Activated CD4-positive, CD25-positive, alpha-beta regulatory T cell treated with anti-CD3 and anti-CD28 coated beads, Interleukin-2, amount 50 U/mL, for 24 hours (primary cell): ENCODE results near the gene BTBD1.
A peak's percentile ranks its signal among the peaks of the same experiment; 100 is the strongest.

Experiments used
- ATAC-seq, 2 donors: fragments of 150-1000 bp; cut with Tn5 transposase; one replicate each; pipeline ENCODE4 v1.10.0; 2021; ENCODE audit warnings: mild to moderate bottlenecking in 1 of 2, moderate library complexity in 1 of 2

BTBD1 gene

DNA sequence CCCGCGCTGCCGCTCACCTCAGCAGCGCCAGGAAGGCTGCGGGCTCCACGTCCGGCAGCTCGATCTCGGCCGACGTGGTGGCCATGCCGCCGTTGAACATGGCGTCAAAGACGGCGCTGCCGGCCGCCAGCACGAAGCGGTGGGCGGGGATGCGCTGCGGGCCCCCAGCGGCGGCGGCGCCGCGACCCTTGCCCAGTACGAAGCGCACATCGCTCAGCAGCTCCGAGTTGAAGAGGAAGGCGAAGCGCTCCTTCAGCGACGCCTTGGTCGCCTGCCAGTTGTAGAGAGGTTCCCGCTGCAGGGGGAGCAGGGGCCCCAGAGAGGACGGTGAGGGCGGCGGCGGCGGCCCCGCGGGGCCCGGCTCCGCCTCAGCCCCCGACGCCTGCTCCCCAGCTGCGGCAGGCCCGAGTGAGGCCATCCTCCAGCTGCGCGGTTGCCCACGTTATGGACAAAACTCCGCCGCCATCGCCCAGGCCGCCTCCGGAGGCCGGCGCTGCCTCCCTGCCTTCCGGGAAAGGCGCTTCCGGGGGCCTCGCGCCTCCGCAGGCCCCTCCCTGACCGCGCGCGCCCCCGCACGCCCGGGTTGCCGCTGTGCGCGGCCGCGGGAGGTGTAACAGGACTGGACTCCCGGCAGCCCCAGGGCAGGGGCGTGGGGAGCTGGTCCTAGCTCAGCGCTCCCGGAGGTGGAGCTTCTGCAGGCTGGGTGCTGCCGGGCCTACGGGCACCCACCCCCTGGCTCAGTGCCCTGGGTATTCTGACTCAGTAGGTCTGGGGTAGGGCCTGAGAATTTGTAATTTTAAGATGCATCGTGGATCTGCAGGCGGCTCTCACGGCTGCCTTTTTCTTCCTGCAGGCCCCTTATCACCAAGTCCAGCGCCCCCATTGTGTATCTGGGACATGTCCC lies at the start of gene BTBD1:
BTBD1 (minus strand) TSS at position 519 of the 904 bp plus-strand sequence; CDS start at position 418, 101 bp downstream.
- ATAC-seq = peak; percentile 94 to 95

DNA sequence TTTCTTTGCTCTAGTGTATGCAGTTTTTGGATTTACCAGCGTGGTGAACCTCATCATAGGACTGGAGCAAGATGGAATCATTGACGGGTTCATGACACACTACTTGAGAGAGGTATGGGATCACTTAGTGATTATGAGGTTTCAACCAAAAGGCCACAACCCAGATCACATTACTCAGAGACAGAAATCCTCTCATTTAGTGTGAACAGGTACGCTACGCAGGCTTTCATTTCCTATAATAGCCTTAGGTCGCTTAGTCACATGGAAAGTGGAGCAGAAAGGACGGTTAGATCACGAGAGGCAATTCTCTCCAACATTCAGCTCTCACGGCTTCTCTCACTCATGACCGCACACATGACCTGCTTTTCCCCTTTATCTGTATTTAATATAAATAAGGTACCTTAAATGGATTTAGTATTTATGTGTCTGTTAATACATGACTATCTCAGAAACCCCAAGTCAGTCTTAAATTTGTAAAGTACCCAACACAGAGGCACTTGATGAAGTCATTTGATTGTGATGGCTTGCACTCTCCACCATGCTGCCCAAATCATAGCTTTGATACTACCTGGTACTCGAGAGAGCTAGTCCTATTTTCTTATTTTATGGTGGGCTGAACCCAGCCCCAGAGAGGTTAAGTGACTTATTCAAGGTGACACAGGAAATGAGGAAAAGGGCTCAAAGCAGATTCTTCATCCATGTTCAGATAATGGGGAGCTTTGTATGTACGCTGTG lies 48.9 kb upstream of the BTBD1 start:
- peak in 1 of 2 donors; percentile 43 for ATAC-seq

DNA sequence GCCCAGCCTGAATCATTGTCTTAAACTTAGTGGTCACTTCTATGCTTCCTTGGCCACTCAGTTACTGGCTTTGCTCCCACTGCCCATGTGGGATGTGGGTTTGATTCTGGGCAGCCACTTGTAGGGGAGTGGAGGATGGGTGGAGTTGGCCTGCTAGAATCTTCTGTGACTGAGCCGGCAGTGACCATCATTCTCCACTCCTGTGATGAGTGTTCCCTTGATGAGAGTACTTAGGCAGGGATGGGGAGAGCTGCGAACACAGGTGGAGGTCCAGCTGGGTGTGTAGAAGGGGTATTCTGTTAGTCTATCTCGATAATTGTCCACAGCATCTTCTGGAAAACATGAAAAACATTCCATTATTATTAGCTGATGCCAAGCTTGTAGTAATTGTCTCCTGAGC lies 48.4 kb upstream of the BTBD1 start:
- no peak for ATAC-seq

GRCh38 chr15:83114856-83115255 lies 47.8 kb upstream of the BTBD1 start:
- ATAC-seq = no peak

DNA sequence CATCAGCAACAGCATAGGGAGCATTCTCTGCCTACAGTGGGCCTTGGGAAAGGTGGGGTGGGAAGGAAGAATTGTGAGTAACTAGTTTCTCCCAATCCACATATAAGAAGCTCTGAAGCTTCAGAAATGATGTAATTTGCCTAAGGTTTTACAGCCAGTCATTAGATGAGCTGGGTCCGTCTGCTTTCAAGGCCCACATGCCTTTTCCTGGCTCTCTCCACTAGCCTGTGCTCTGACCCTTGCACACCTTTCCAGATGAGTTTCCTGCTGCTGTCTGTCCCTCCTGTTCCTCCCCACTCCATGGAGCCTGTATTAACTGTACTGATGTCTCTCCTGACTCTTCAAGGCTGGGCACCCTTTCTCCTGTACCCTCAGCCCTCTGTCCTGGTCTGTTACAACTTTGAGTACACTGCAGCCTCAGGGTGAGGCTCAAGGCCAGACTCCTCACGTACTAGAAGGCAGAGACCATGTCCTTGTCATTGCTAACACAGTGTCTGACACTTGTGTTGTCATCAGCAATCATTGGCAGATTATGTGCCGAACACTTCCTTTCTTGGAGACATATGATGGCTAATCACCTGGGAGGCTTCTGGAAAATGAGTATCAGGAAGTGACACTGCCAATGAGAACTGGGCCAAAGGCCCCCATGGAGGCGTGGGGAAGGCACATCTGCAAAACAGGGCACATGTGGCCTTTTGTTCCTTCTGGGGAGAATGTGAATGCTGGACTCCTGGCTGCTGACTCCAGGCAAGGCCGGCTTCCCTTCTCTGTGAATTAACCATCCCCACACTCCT lies 47.0 kb upstream of the BTBD1 start:
- ATAC-seq = no peak

- no peak for ATAC-seq
Observed at GRCh38 chr15:83112956-83113299, 45.9 kb upstream of the BTBD1 start.

- no peak for ATAC-seq
Observed at GRCh38 chr15:83112233-83112955, 45.3 kb upstream of the BTBD1 start.

GRCh38 chr15:83111149-83111548 lies 44.1 kb upstream of the BTBD1 start:
- ATAC-seq = no peak

GRCh38 chr15:83110381-83110780 lies 43.3 kb upstream of the BTBD1 start:
- ATAC-seq = no peak

DNA sequence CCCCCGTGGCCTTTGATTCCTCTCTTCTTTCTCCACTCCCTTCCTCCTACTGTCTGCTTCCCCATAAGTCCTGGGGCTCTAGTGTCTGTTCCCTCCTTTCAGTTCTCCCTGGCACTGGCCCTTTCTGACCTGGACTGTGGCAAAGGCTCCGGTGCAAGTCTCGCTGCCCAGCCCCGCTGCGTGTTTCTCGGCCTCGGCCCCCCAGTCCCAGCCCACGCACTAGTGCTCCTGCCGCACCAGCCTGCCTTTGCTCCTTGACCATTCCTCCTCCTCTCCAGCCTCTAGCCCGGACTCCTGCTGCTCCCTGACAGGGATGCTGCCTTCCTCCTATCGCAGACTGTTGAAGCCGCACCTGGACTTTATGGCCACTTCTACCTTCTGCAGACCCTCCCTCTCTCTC lies 42.5 kb upstream of the BTBD1 start:
- no peak for ATAC-seq

- peak; percentile 25 to 34 for ATAC-seq
Observed at GRCh38 chr15:83108266-83109219, 41.5 kb upstream of the BTBD1 start.

DNA sequence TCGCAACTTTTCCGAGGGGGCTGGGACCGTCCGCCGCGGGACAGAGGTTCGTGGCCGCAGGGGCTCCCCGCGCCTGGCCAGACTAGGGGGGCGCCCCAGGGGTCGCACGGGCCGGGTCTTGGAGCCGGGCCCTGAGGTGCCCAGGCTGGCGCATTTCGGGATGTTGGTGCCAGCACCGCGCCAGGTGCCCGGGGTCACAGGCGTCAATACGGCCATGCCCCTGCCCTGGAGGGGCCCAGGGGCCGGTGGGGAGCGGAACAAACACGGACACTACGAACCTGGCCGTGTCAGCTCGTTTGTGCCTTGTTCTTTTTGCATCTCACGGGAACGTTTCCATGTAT lies 40.8 kb upstream of the BTBD1 start:
- no peak for ATAC-seq

GRCh38 chr15:83106994-83107840 lies 40.2 kb upstream of the BTBD1 start, which contains the start of gene TM6SF1:
TSS of gene TM6SF1 (plus strand) at chr15:83107645. CDS start at chr15:83107681, 36 bp downstream.
- peak; percentile 21 to 32 for ATAC-seq

DNA sequence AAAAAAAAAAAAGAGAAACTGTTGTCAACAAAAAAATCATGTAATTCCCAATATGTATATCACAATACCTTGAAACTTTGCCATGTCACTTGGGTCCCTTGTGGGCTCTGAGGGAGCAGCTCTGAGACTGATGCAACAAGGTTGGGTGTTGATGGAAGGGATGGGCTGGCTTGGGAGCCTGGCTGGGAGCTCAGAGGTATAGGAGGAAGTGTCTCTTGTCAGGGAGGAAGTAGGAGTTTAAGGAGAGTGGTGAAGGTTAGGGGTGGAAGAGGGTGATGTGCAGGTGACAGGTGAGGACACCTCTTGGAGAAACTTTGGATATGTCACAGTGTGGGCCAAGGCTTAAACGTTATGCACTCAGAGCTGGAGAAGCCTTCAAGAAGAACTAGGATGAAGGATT lies 38.4 kb upstream of the BTBD1 start:
- ATAC-seq = no peak

- ATAC-seq = no peak
Observed at GRCh38 chr15:83104141-83104540, 37.1 kb upstream of the BTBD1 start.

DNA sequence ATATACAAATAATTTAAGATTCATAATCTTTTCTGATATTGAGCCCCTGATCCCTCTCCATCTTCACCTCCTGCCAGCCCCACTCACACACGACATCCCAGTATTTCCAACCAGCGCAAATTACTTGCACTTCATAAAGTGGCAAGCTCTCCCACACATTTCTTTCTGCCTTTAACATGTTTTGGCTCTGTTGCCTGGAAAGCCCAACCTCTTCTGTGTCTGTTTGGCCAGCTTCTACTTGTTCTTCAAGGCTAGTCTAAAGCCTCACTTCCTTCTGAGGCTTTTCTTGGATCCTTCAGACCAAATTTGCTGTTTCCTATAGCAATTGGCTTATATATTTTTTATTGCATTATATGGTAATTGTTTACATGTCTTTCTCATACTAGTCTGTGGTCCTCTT lies 35.3 kb upstream of the BTBD1 start:
- ATAC-seq = no peak

GRCh38 chr15:83100097-83100646 lies 33.1 kb upstream of the BTBD1 start:
- ATAC-seq = no peak

- ATAC-seq = no peak
Observed at GRCh38 chr15:83099290-83099689, 32.2 kb upstream of the BTBD1 start.

GRCh38 chr15:83098079-83098478 lies 31.0 kb upstream of the BTBD1 start:
- no peak for ATAC-seq

- no peak for ATAC-seq
Observed at GRCh38 chr15:83094583-83094982, 27.5 kb upstream of the BTBD1 start.
